GM12891 (cell line): ENCODE measurements around the gene MAB21L4.

Experiments
- POLR2A ChIP-seq: IDR thresholded peaks from 2 replicates; pipeline ENCODE4 v1.6.1; 2011; ENCODE audit warnings: low read depth, low read length, control low read depth
- POLR2AphosphoS5 ChIP-seq: IDR thresholded peaks from 2 replicates; pipeline ENCODE4 v1.6.1; 2011; ENCODE audit warnings: low read depth, low read length, control low read depth
- TAF1 ChIP-seq: IDR thresholded peaks from 2 replicates; pipeline ENCODE4 v1.6.1; 2011; ENCODE audit warnings: low read depth, low read length, control low read depth

- TF ChIP-seq TAF1: no peak
- no peak for TF ChIP-seq POLR2AphosphoS5
- TF ChIP-seq POLR2A: no peak
These were observed 6.1 kb downstream of the MAB21L4 start for GRCh38 chr2:240889601-240890560.
